H1 (cell line): ENCODE results near the gene CAMTA1. TPM values are rescaled to one million over a fixed set of nuclear protein-coding genes. Genes with fewer than 3 reads are reported as not detected.

Experiments
- ZNF274 ChIP-seq: IDR thresholded peaks from 2 replicates; pipeline ENCODE4 v1.7.0; 2012; ENCODE audit warnings: low read length, borderline replicate concordance; ENCODE audit errors: extremely low read depth
- polyA plus RNA-seq, 7 experiments: library from polyadenylated mRNA; depleted of rRNA in 3 of 7; stranded (reverse) in 5 of 7; unstranded in 2 of 7; fragments of >200 nt in 5 of 7; fragments of 200-250 nt in 2 of 7; gene quantifications; 1 replicate in 5 of 7; 2 replicates in 1 of 7; 4 replicates in 1 of 7; pipeline versions ENCODE4 v1.2.1 to v1.2.3, GENCODE V29; 2011 to 2013; ENCODE audit warnings: missing spikeins in 2 of 7, mixed read lengths in 2 of 7
- total RNA-seq: library from RNA; stranded (reverse); fragmentation: NEBNext Ultra II Directional; extraction: Animal tissue kit (Norgen Biotek cat#: 25700); gene quantifications from 2 replicates; pipeline ENCODE4 v1.2.1, GENCODE V29; 2021

Gene CAMTA1
- total and polyA plus RNA-seq, 2 of the 8 experiments (the other 6 are each of a cell fraction or from before 2014, with no cell fraction given), result 65.0 to 119 TPM

- no peak for TF ChIP-seq ZNF274
Observed at GRCh38 chr1:7402548-7402850, 617.2 kb downstream of the CAMTA1 start (continued).
